SK-N-SH (cell line): ENCODE data around the gene WNT8B.

ENCODE experiments used
- CHD2 ChIP-seq: fragments of 150-350 bp; IDR thresholded peaks from 2 replicates; pipeline ENCODE4 v1.6.1; 2018; ENCODE audit warnings: low read length; ENCODE audit not compliant: partially characterized antibody
- CTCF ChIP-seq: fragments of 200-600 bp; sonication (generic); IDR thresholded peaks from 2 replicates; pipeline ENCODE4 v1.6.1; 2017; ENCODE audit warnings: antibody characterized with exemption, mild to moderate bottlenecking, moderate library complexity
- EP300 ChIP-seq, 2 experiments: IDR thresholded peaks; 2 replicates each; pipeline versions ENCODE4 v1.4.0 to v1.6.1; 2012; ENCODE audit warnings: borderline replicate concordance in 1 of 2, low read depth in 1 of 2, low read length in 1 of 2
- EZH2phosphoT487 ChIP-seq: fragments of 200-600 bp; sonication (generic); IDR thresholded peaks from 2 replicates; pipeline ENCODE4 v1.6.1; 2017; ENCODE audit warnings: low read depth, mixed run types, mild to moderate bottlenecking, antibody characterized with exemption, moderate library complexity, borderline replicate concordance
- FOXJ3 ChIP-seq: sonication (generic); formaldehyde crosslinking; IDR thresholded peaks from 2 replicates; pipeline ENCODE4 v1.5.1; 2020; ENCODE audit warnings: mild to moderate bottlenecking, missing genetic modification reagents
- GATA2 ChIP-seq: sonication (generic); formaldehyde crosslinking; IDR thresholded peaks from 2 replicates; pipeline ENCODE4 v1.5.0; 2020; ENCODE audit warnings: mild to moderate bottlenecking, missing genetic modification reagents
- IRF3 ChIP-seq: fragments of 150-350 bp; IDR thresholded peaks from 2 replicates; pipeline ENCODE4 v1.6.1; 2016; ENCODE audit warnings: mild to moderate bottlenecking, low read depth, low read length
- POLR2AphosphoS5 ChIP-seq: IDR thresholded peaks from 2 replicates; pipeline ENCODE4 v1.6.1; 2012; ENCODE audit warnings: low read depth, low read length
- REST ChIP-seq: IDR thresholded peaks from 2 replicates; pipeline ENCODE4 v1.6.1; 2012; ENCODE audit warnings: mild to moderate bottlenecking, low read depth, low read length, moderate library complexity
- RFX5 ChIP-seq: IDR thresholded peaks from 2 replicates; pipeline ENCODE4 v1.6.1; 2012; ENCODE audit warnings: mild to moderate bottlenecking, improper control_type of control experiment, low read length
- TAF1 ChIP-seq: IDR thresholded peaks from 2 replicates; pipeline ENCODE4 v1.6.1; 2012; ENCODE audit warnings: low read depth, mild to moderate bottlenecking, low read length, moderate library complexity, borderline replicate concordance
- USF1 ChIP-seq: IDR thresholded peaks from 2 replicates; pipeline ENCODE4 v1.4.0; 2012; ENCODE audit warnings: low read depth, borderline replicate concordance
- ZBTB33 ChIP-seq: IDR thresholded peaks from 2 replicates; pipeline ENCODE4 v1.4.0; 2012; ENCODE audit warnings: low read depth, borderline replicate concordance

GRCh38 chr10:100508691-100509150 lies 45.9 kb downstream of the WNT8B start:
- TF ChIP-seq CTCF, result peak; percentile 81
- TF ChIP-seq POLR2AphosphoS5, result no peak
- TF ChIP-seq EZH2phosphoT487, result no peak
- TF ChIP-seq CHD2, result no peak
- no peak for TF ChIP-seq EP300 (IDR thresholded peaks at IDR 0.05; ENCODE audit: borderline replicate concordance in 1 of 2, low read depth in 1 of 2, low read length in 1 of 2)
- TF ChIP-seq REST, result no peak
- TF ChIP-seq USF1, result no peak
- TF ChIP-seq RFX5, result no peak
- no peak for TF ChIP-seq FOXJ3 (CRISPR knock-in tag)
- TF ChIP-seq GATA2 (CRISPR knock-in tag), result no peak
- no peak for TF ChIP-seq TAF1
- no peak for TF ChIP-seq ZBTB33
- TF ChIP-seq IRF3, result no peak
